RPMI7951 (cell line): Measurements from ENCODE around the gene SETD2. TPM values are rescaled to one million over a fixed set of nuclear protein-coding genes. Genes with fewer than 3 reads are reported as not detected.
"Not testable (repeated sequence)": the region's sequence is repeated elsewhere in the genome, so short reads cannot be mapped to it uniquely, and the experiment has no call there.

Experiments used
- DNase-seq: peaks from one replicate; pipeline ENCODE4 v3.0.0-alpha.2; 2012; ENCODE audit warnings: low read depth
- total RNA-seq: library from RNA; depleted of rRNA; stranded (reverse); fragments of >200 nt; shearing (Covaris generic); gene quantifications from 2 replicates; pipeline ENCODE4 v1.2.3, GENCODE V29; 2014; rRNA removed

The SETD2 gene
- total RNA-seq, result 17.5 and 21.1 TPM in 2 replicates

GRCh38 chr3:47164007-47164881 is at the start of gene SETD2:
Gene SETD2, minus strand, starts transcription at chr3:47164113. Its CDS starts 189 bp downstream, at chr3:47163924.
- peak; percentile 94 for DNase-seq

- DNase-seq, result no peak
Observed at GRCh38 chr3:47210863-47211405, 47.0 kb upstream of the SETD2 start.

- DNase-seq, result not testable (repeated sequence)
Observed at GRCh38 chr3:47206022-47206421, 42.1 kb upstream of the SETD2 start.

- no peak for DNase-seq
Observed at GRCh38 chr3:47204875-47205274, 41.0 kb upstream of the SETD2 start.

- DNase-seq, result no peak
Observed at GRCh38 chr3:47202542-47202941, 38.6 kb upstream of the SETD2 start.

- DNase-seq, result no peak
Observed at GRCh38 chr3:47197287-47197686, 33.4 kb upstream of the SETD2 start.

GRCh38 chr3:47194994-47195393 is 31.1 kb upstream of the SETD2 start:
- DNase-seq, result no peak

GRCh38 chr3:47193871-47194859 is 30.3 kb upstream of the SETD2 start:
- no peak for DNase-seq

GRCh38 chr3:47186285-47186684 is 22.4 kb upstream of the SETD2 start:
- DNase-seq, result no peak

- not testable (repeated sequence) for DNase-seq
Observed at GRCh38 chr3:47181685-47182084, 17.8 kb upstream of the SETD2 start.

GRCh38 chr3:47180011-47180410 is 16.1 kb upstream of the SETD2 start:
- DNase-seq, result not testable (repeated sequence)

GRCh38 chr3:47176582-47176981 is 12.7 kb upstream of the SETD2 start:
- no peak for DNase-seq

GRCh38 chr3:47163169-47164006 is 525 bp downstream of the SETD2 start:
- DNase-seq, result peak; percentile 32

GRCh38 chr3:47162697-47163168 is 1.2 kb downstream of the SETD2 start:
- peak; percentile 13 for DNase-seq

GRCh38 chr3:47161983-47162696 is 1.8 kb downstream of the SETD2 start:
- no peak for DNase-seq

- DNase-seq, result no peak
Observed at GRCh38 chr3:47159820-47160219, 4.1 kb downstream of the SETD2 start.

- no peak for DNase-seq
Observed at GRCh38 chr3:47158208-47158607, 5.7 kb downstream of the SETD2 start.

- DNase-seq, result no peak
Observed at GRCh38 chr3:47156396-47156795, 7.5 kb downstream of the SETD2 start.

GRCh38 chr3:47152578-47152977 is 11.3 kb downstream of the SETD2 start:
- no peak for DNase-seq

GRCh38 chr3:47151836-47152235 is 12.1 kb downstream of the SETD2 start:
- DNase-seq, result no peak
